IMR-90 (cell line): Measurements from ENCODE around the gene SLC4A3. TPM values are rescaled to one million over a fixed set of nuclear protein-coding genes. Genes with fewer than 3 reads are reported as not detected.

Experiments
- ATAC-seq: fragments of 200-7000 bp; cut with Tn5 transposase; 2 replicates; pipeline ENCODE4 v1.9.1; 2020; ENCODE audit warnings: low read depth, mild to moderate bottlenecking, moderate library complexity
- BruUV-seq: library from RNA; stranded (reverse); fragments of 400-500 nt; replicated peaks from 2 replicates; lab custom pipeline; 2021; lab: Mats Ljungman, UMichigan
- CTCF ChIA-PET: fragments of 300-600 bp; formaldehyde crosslinking; extraction: SDS; loops from one replicate; lab custom pipeline; 2021; ENCODE audit warnings: antibody characterized with exemption; lab: Yijun Ruan, JAX
- POLR2A ChIA-PET: fragments of 300-600 bp; sonication (Branson Sonifier 250); formaldehyde crosslinking; loops from one replicate; lab custom pipeline; 2022; ENCODE audit warnings: antibody characterized with exemption; ENCODE audit not compliant: unreplicated experiment; lab: Charles Lee
- DNase-seq: peaks from one replicate; pipeline ENCODE4 v3.0.0; 2013
- H2AFZ ChIP-seq: replicated peaks from 2 replicates; pipeline ENCODE3; 2013; ENCODE audit warnings: low read length, mild to moderate bottlenecking; ENCODE audit not compliant: poor library complexity
- H2AK5ac ChIP-seq: 2 replicates; pipeline ENCODE4 v1.6.1; 2013; ENCODE audit warnings: low read depth, low read length, inconsistent platforms
- H2AK9ac ChIP-seq: replicated peaks from 2 replicates; pipeline ENCODE3; 2013; ENCODE audit warnings: mild to moderate bottlenecking, low read depth, low read length, moderate library complexity; ENCODE audit not compliant: poor library complexity
- H2BK120ac ChIP-seq: 2 replicates; pipeline ENCODE4 v1.6.1; 2013; ENCODE audit warnings: low read depth, low read length, inconsistent platforms
- H2BK15ac ChIP-seq: 3 replicates; pipeline ENCODE4 v1.6.1; 2013; ENCODE audit warnings: low read depth, low read length, inconsistent platforms
- H2BK20ac ChIP-seq: 2 replicates; pipeline ENCODE4 v1.6.1; 2013; ENCODE audit warnings: low read depth, mild to moderate bottlenecking, inconsistent platforms, low read length, moderate library complexity
- H2BK5ac ChIP-seq: 2 replicates; pipeline ENCODE4 v1.6.1; 2013; ENCODE audit warnings: mild to moderate bottlenecking, low read depth, low read length, inconsistent platforms; ENCODE audit not compliant: poor library complexity, severe bottlenecking
- H3K14ac ChIP-seq: replicated peaks from 2 replicates; pipeline ENCODE4 v1.6.1; 2013; ENCODE audit warnings: low read depth, low read length, inconsistent platforms
- H3K18ac ChIP-seq: 2 replicates; pipeline ENCODE4 v1.6.1; 2013; ENCODE audit warnings: low read depth, low read length, control low read depth
- H3K23ac ChIP-seq: 2 replicates; pipeline ENCODE4 v1.6.1; 2013; ENCODE audit warnings: low read depth, low read length, inconsistent platforms
- H3K27ac ChIP-seq: 2 replicates; pipeline ENCODE4 v1.5.1; 2013; ENCODE audit warnings: mild to moderate bottlenecking, control low read depth, low read length; ENCODE audit not compliant: insufficient read depth
- H3K27me3 ChIP-seq: 2 replicates; pipeline ENCODE4 v1.6.1; 2013; ENCODE audit warnings: low read length; ENCODE audit not compliant: control insufficient read depth, insufficient read depth
- H3K36me3 ChIP-seq: 2 replicates; pipeline ENCODE4 v1.6.1; 2013; ENCODE audit warnings: low read length, mixed read lengths; ENCODE audit not compliant: control insufficient read depth, insufficient read depth
- H3K4ac ChIP-seq: 2 replicates; pipeline ENCODE4 v1.6.1; 2013; ENCODE audit warnings: low read depth, low read length, inconsistent platforms
- H3K4me1 ChIP-seq: 2 replicates; pipeline ENCODE4 v1.6.1; 2013; ENCODE audit warnings: low read length, mixed read lengths; ENCODE audit not compliant: control insufficient read depth, insufficient read depth
- H3K4me2 ChIP-seq: 2 replicates; pipeline ENCODE4 v1.6.1; 2013; ENCODE audit warnings: low read depth, mild to moderate bottlenecking, control low read depth, low read length, moderate library complexity
- H3K4me3 ChIP-seq: 2 replicates; pipeline ENCODE4 v1.5.1; 2013; ENCODE audit warnings: low read depth, mild to moderate bottlenecking, control low read depth, low read length, moderate library complexity; ENCODE audit not compliant: insufficient read depth
- H3K56ac ChIP-seq: 2 replicates; pipeline ENCODE4 v1.6.1; 2013; ENCODE audit warnings: low read length, inconsistent platforms; ENCODE audit not compliant: insufficient read depth; ENCODE audit errors: extremely low read depth
- H3K79me1 ChIP-seq, 2 experiments: 2 replicates each; pipeline ENCODE4 v1.6.1; 2013; ENCODE audit warnings: low read length in 2 of 2, inconsistent platforms in 1 of 2, low read depth in 1 of 2
- H3K9ac ChIP-seq: 2 replicates; pipeline ENCODE4 v1.6.1; 2013; ENCODE audit warnings: low read depth, low read length, control low read depth
- H3K9me1 ChIP-seq: 2 replicates; pipeline ENCODE4 v1.6.1; 2013; ENCODE audit warnings: low read length, inconsistent platforms; ENCODE audit not compliant: insufficient read depth
- H3K9me3 ChIP-seq: 2 replicates; pipeline ENCODE4 v1.6.1; 2013; ENCODE audit warnings: low read length; ENCODE audit not compliant: control insufficient read depth, insufficient read depth
- H4K20me1 ChIP-seq: 2 replicates; pipeline ENCODE4 v1.6.1; 2013; ENCODE audit warnings: low read length, inconsistent platforms; ENCODE audit not compliant: insufficient read depth
- H4K5ac ChIP-seq: 2 replicates; pipeline ENCODE4 v1.6.1; 2013; ENCODE audit warnings: mild to moderate bottlenecking, low read depth, low read length, control low read depth
- H4K8ac ChIP-seq, 2 experiments: 2 replicates each; pipeline ENCODE4 v1.6.1; 2013; ENCODE audit warnings: low read depth in 2 of 2, low read length in 2 of 2, control low read depth in 1 of 2, inconsistent platforms in 1 of 2
- H4K91ac ChIP-seq: 2 replicates; pipeline ENCODE4 v1.6.1; 2013; ENCODE audit warnings: low read depth, low read length, inconsistent platforms; ENCODE audit not compliant: insufficient read depth
- FOS ChIP-seq: fragments of 150-350 bp; IDR thresholded peaks from 2 replicates; pipeline ENCODE4 v1.6.1; 2016; ENCODE audit warnings: low read depth, low read length
- MAZ ChIP-seq: IDR thresholded peaks from 2 replicates; pipeline ENCODE4 v1.6.1; 2012; ENCODE audit warnings: low read depth, mild to moderate bottlenecking, low read length, improper control_type of control experiment, moderate library complexity, borderline replicate concordance
- MXI1 ChIP-seq: IDR thresholded peaks from 2 replicates; pipeline ENCODE4 v1.6.1; 2012; ENCODE audit warnings: low read depth, mild to moderate bottlenecking, low read length, moderate library complexity, borderline replicate concordance
- POLR2A ChIP-seq: IDR thresholded peaks from 2 replicates; pipeline ENCODE4 v1.6.1; 2012; ENCODE audit warnings: mild to moderate bottlenecking, low read depth, low read length
- RAD21 ChIP-seq: IDR thresholded peaks from 2 replicates; pipeline ENCODE4 v1.6.1; 2012; ENCODE audit warnings: low read length, improper control_type of control experiment
- RFX5 ChIP-seq: IDR thresholded peaks from 2 replicates; pipeline ENCODE4 v1.8.0; 2012; ENCODE audit warnings: low read depth, mild to moderate bottlenecking, low read length, moderate library complexity
- SMC3 ChIP-seq: fragments of 150-350 bp; IDR thresholded peaks from 2 replicates; pipeline ENCODE4 v1.6.1; 2016; ENCODE audit warnings: low read depth, mild to moderate bottlenecking, antibody characterized with exemption, low read length, moderate library complexity
- WGBS, 2 experiments: methylation state at CpG; one replicate each; pipeline versions ENCODE4 v1.1.5 to v1.1.7; 2013; ENCODE audit warnings: missing lambda C conversion rate in 2 of 2; ENCODE audit not compliant: insufficient read length in 1 of 2; ENCODE audit errors: extremely low coverage in 2 of 2; 5-methylcytosine and 5-hydroxymethylcytosine counted together
- dilution Hi-C: fragments of 300-500 bp; cut with HindIII; formaldehyde crosslinking; loops from one replicate; pipeline ENCODE4 v1.14.3; 2018; ENCODE audit warnings: low sequenced_read_pairs; ENCODE audit not compliant: unreplicated experiment
- in situ Hi-C: fragments of 300-500 bp; cut with MboI; formaldehyde crosslinking; loops from 3 replicates; pipeline ENCODE4 v1.14.3; 2019; ENCODE audit warnings: low sequenced_read_pairs, inconsistent platforms, mixed read lengths
- intact Hi-C: fragments of 100-400 bp; cut with micrococcal nuclease; formaldehyde crosslinking; loops from 2 replicates; pipeline ENCODE4 v1.10.0; 2022
- polyA plus RNA-seq, 3 experiments: library from polyadenylated mRNA; depleted of rRNA; stranded (reverse); fragments of >200 nt; gene quantifications; 2 replicates each; pipeline ENCODE4 v1.2.3, GENCODE V29; 2012; ENCODE audit warnings: low replicate concordance in 1 of 3
- total RNA-seq: library from RNA; depleted of rRNA; stranded (reverse); fragments of >200 nt; gene quantifications from 2 replicates; pipeline ENCODE4 v1.2.3, GENCODE V29; 2012
- TF ChIP-seq, protein P1 (sequence below): fragments of 150-350 bp; IDR thresholded peaks from 2 replicates; pipeline ENCODE4 v1.6.1; 2017; ENCODE audit warnings: mild to moderate bottlenecking, antibody characterized with exemption, low read length, low read depth
- TF ChIP-seq, protein P2 (sequence below): conservative IDR thresholded peaks from 2 replicates; pipeline ENCODE4 v1.5.1; 2012; ENCODE audit warnings: mild to moderate bottlenecking, low read depth, low read length, improper control_type of control experiment
- TF ChIP-seq, protein P3 (sequence below): fragments of 150-350 bp; IDR thresholded peaks from 2 replicates; pipeline ENCODE4 v1.6.1; 2016; ENCODE audit warnings: low read depth, mild to moderate bottlenecking, low read length, moderate library complexity, borderline replicate concordance

Gene SLC4A3
- total and polyA plus RNA-seq, 2 of the 4 experiments (the other 2 are of a cell fraction): 0.90 to 6.1 TPM

DNA sequence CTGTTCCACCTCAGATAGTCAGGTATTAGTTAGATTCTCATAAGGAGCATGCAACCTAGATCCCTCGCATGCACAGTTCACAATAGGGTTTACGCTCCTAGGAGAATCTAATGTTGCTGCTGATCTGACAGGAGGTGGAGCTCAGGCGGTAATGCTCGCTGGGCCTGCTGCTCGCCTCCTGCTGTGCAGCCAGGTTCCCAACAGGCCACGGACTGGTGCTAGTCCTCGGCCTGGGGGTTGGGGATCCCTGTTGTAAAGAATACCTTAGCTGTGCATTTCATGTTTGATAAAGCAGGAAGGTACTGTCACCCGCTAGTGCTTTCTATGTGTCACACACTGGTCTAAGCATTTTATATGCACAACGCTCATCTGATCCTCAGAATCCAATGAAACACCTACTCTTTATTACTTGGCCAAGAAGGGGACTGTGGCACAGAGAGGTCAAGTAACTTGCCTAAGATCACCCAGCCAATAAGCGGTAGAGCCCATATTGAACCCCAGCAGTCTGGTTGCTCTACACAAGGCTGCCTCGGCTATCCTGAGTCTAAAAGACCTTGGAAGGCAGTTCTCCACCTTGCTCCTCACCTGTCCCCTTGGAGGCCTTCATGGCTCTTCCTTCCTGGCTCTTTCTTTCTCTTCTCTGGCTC is 35.8 kb downstream of the SLC4A3 start:
- 88% methylated on average over 3 of the region's 11 CpGs; no CpG with 5 or more reads in 1 of the 2 experiments for WGBS, 2 experiments
- H3K56ac ChIP-seq: no peak overlapping the region

More for the DNA sequence above, 35.8 kb downstream of the SLC4A3 start:
- Histone ChIP-seq H3K4ac (no peak overlapping the region), H3K36me3 (no peaks in the 10 kb centered on the region), H4K8ac (no peak overlapping the region), H2BK120ac (no peak overlapping the region), H4K91ac (no peak overlapping the region), H2BK20ac (no peak overlapping the region), H4K5ac (no peak overlapping the region), H2BK15ac (no peak overlapping the region), H3K27ac (no peak overlapping the region), H2AK9ac (no peak overlapping the region), H3K23ac (no peak overlapping the region), H3K18ac (no peak overlapping the region), H2AK5ac (no peak overlapping the region), H3K79me1 (no peaks in the 10 kb centered on the region), H3K4me3 (no peak overlapping the region), H2AFZ (no peak overlapping the region), H3K14ac (no peak overlapping the region), H4K20me1 (no peaks in the 10 kb centered on the region), H3K9me3 (peaks cover 4% of the 10 kb centered on the region), H3K9ac (no peak overlapping the region), H3K27me3 (peaks cover 12% of the 10 kb centered on the region), H3K4me2 (no peak overlapping the region), H3K9me1 (no peaks in the 10 kb centered on the region), H3K4me1 (0 out of 2 replicates have a peak, but pooled peaks cover 2% of the 10 kb centered on the region), H2BK5ac (no peak overlapping the region)
- POLR2A ChIA-PET: no interaction called here
- dilution Hi-C loops (no loop called here), intact Hi-C loops (no loop called here), in situ Hi-C loops (no loop called here)
- BruUV-seq: no TSS peak
- TF ChIP-seq FOS: no peak
- TF ChIP-seq, protein P1, sequence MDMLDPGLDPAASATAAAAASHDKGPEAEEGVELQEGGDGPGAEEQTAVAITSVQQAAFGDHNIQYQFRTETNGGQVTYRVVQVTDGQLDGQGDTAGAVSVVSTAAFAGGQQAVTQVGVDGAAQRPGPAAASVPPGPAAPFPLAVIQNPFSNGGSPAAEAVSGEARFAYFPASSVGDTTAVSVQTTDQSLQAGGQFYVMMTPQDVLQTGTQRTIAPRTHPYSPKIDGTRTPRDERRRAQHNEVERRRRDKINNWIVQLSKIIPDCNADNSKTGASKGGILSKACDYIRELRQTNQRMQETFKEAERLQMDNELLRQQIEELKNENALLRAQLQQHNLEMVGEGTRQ: no peak
- TF ChIP-seq MXI1: no peak
- TF ChIP-seq MAZ: no peak
- no peak for TF ChIP-seq RFX5
- TF ChIP-seq POLR2A: no peak
- TF ChIP-seq SMC3: no peak
- TF ChIP-seq, protein P2, sequence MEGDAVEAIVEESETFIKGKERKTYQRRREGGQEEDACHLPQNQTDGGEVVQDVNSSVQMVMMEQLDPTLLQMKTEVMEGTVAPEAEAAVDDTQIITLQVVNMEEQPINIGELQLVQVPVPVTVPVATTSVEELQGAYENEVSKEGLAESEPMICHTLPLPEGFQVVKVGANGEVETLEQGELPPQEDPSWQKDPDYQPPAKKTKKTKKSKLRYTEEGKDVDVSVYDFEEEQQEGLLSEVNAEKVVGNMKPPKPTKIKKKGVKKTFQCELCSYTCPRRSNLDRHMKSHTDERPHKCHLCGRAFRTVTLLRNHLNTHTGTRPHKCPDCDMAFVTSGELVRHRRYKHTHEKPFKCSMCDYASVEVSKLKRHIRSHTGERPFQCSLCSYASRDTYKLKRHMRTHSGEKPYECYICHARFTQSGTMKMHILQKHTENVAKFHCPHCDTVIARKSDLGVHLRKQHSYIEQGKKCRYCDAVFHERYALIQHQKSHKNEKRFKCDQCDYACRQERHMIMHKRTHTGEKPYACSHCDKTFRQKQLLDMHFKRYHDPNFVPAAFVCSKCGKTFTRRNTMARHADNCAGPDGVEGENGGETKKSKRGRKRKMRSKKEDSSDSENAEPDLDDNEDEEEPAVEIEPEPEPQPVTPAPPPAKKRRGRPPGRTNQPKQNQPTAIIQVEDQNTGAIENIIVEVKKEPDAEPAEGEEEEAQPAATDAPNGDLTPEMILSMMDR: no peak
- TF ChIP-seq, protein P3, sequence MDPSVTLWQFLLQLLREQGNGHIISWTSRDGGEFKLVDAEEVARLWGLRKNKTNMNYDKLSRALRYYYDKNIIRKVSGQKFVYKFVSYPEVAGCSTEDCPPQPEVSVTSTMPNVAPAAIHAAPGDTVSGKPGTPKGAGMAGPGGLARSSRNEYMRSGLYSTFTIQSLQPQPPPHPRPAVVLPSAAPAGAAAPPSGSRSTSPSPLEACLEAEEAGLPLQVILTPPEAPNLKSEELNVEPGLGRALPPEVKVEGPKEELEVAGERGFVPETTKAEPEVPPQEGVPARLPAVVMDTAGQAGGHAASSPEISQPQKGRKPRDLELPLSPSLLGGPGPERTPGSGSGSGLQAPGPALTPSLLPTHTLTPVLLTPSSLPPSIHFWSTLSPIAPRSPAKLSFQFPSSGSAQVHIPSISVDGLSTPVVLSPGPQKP: no peak
- TF ChIP-seq RAD21: no peak
- CTCF ChIA-PET: no interaction called here
- no peak for ATAC-seq
- DNase-seq: no peak
